Ovary (tissue), 9 donors: Measurements from ENCODE around the gene ZNF423. TPM values are rescaled to one million over a fixed set of nuclear protein-coding genes. Genes with fewer than 3 reads are reported as not detected.

Source experiments
- DNase-seq, 5 donors: peaks; one replicate each; pipeline ENCODE4 v3.0.0-alpha.2; 2019 to 2020
- H3K27ac ChIP-seq, 2 donors: fragments of 200-600 bp; one replicate each; pipeline versions ENCODE4 v1.5.1 to v1.8.0; 2019 to 2022
- H3K27me3 ChIP-seq: fragments of 200-600 bp; one replicate; pipeline ENCODE4 v1.8.0; 2022
- H3K36me3 ChIP-seq: fragments of 200-600 bp; sonication (generic); one replicate; pipeline ENCODE4 v1.5.1; 2019
- H3K4me1 ChIP-seq: one replicate; pipeline ENCODE4 v1.8.1; 2013; ENCODE audit warnings: mild to moderate bottlenecking, moderate library complexity; ENCODE audit not compliant: insufficient read depth
- H3K4me3 ChIP-seq: fragments of 200-600 bp; sonication (generic); one replicate; pipeline ENCODE4 v1.5.1; 2017
- H3K9me3 ChIP-seq, 2 donors: fragments of 200-600 bp in 1 of 2; sonication (generic) in 1 of 2; one replicate each; pipeline versions ENCODE4 v1.5.1 to v1.8.1; 2013 to 2019; ENCODE audit warnings: mild to moderate bottlenecking in 1 of 2, moderate library complexity in 1 of 2
- CTCF ChIP-seq, 3 donors: fragments of 450-650 bp in 2 of 3; fragments of 200-600 bp in 1 of 3; IDR thresholded peaks; one replicate each; pipeline versions ENCODE4 v1.5.1 to v1.8.0; 2016 to 2022; ENCODE audit warnings: antibody characterized with exemption in 3 of 3, mild to moderate bottlenecking in 1 of 3
- EP300 ChIP-seq: sonication (generic); formaldehyde crosslinking; IDR thresholded peaks from one replicate; pipeline ENCODE4 v1.6.1; 2017; ENCODE audit warnings: antibody characterized with exemption
- POLR2A ChIP-seq: fragments of 450-650 bp; IDR thresholded peaks from one replicate; pipeline ENCODE4 v1.6.1; 2017; ENCODE audit warnings: antibody characterized with exemption, mild to moderate bottlenecking, moderate library complexity
- WGBS, 3 donors: extraction: QIAGEN DNeasy Blood & Tissue Kit in 1 of 3; methylation state at CpG; one replicate each; pipeline versions ENCODE4 v1.1.5 to v1.1.7; 2013 to 2017; 5-methylcytosine and 5-hydroxymethylcytosine counted together
- intact Hi-C, 4 donors: fragments of 100-400 bp; cut with DNase I; formaldehyde crosslinking; loops; one replicate each; pipeline versions ENCODE4 v1.11.0 to v1.15.1; 2022 to 2023
- polyA plus RNA-seq, 2 donors: library from polyadenylated mRNA; stranded (reverse); fragments of 200-250 nt in 1 of 2; fragments of 350-450 nt in 1 of 2; fragmentation: Illumina TruSeq in 1 of 2; extraction: RNeasy Lipid Tissue Mini Kit (QIAGEN cat#74804) in 1 of 2; gene quantifications; one replicate each; pipeline ENCODE4 v1.2.3, GENCODE V29; 2013 to 2014
- total RNA-seq, 7 donors: library from RNA; depleted of rRNA in 2 of 7; stranded (reverse); fragments of >200 nt in 2 of 7; fragmentation: NEBNext Ultra II Directional in 3 of 7; extraction: Animal tissue kit (Norgen Biotek cat#: 25700) in 3 of 7; gene quantifications; one replicate each; pipeline versions ENCODE4 v1.1.0 to v1.2.4, GENCODE V29; 2016 to 2023
- donor health status: DM: no; HTN: no; CAD: no; lungs with moderate emphysema.
- donor health status: DM: no; HTN: no; CAD: no.
- donor health status: Bipolar disorder and iron deficiency.
- donor health status: DM: yes; HTN: yes; CAD: no.
- donor health status: DM: no; HTN: no; CAD: no.
- donor health status: DM: yes; HTN: yes; CAD: no.

ZNF423 gene
- total and polyA plus RNA-seq, 9 donors: 3.3 to 40.3 (median 12.4) TPM

GRCh38 chr16:49576941-49577340 lies 279.0 kb downstream of the ZNF423 start:
- Histone ChIP-seq H3K4me1 (peaks cover 11% of the 10 kb centered on the region), H3K27ac (no peak overlapping the region), H3K9me3 (no peaks in the 10 kb centered on the region), H3K4me3 (no peak overlapping the region), H3K36me3 (no peaks in the 10 kb centered on the region), H3K27me3 (no peaks in the 10 kb centered on the region)
- DNase-seq: no peak
- intact Hi-C loops: no loop called here
- WGBS, 3 donors: 87 to 94% (median 89%) methylated on average over 3 of the region's 3 CpGs
- TF ChIP-seq POLR2A (no peak), CTCF (IDR thresholded peaks at IDR 0.05) (no peak), EP300 (no peak)

GRCh38 chr16:49576173-49576494 lies 279.8 kb downstream of the ZNF423 start:
- Histone ChIP-seq H3K27me3 (no peaks in the 10 kb centered on the region), H3K36me3 (no peaks in the 10 kb centered on the region), H3K4me1 (peaks cover 11% of the 10 kb centered on the region), H3K4me3 (no peak overlapping the region), H3K27ac (no peak overlapping the region), H3K9me3 (no peaks in the 10 kb centered on the region)
- intact Hi-C loops: no loop called here
- DNase-seq: no peak
- 90 to 92% (median 90%) methylated on average over 4 of the region's 4 CpGs for WGBS, 3 donors
- no peak for TF ChIP-seq POLR2A
- TF ChIP-seq EP300: no peak
- TF ChIP-seq CTCF (IDR thresholded peaks at IDR 0.05): no peak

GRCh38 chr16:49575346-49576172 lies 280.4 kb downstream of the ZNF423 start:
- no peaks in the 10 kb centered on the region for H3K36me3 ChIP-seq
- no peak for DNase-seq
- intact Hi-C loops: no loop called here
- WGBS, 3 donors: 69 to 79% (median 78%) methylated on average over 14 of the region's 14 CpGs
- H3K27ac ChIP-seq: no peak overlapping the region
- H3K4me1 ChIP-seq: peaks cover 11% of the 10 kb centered on the region
- no peak for TF ChIP-seq EP300
- TF ChIP-seq POLR2A: no peak
- no peak for TF ChIP-seq CTCF (IDR thresholded peaks at IDR 0.05)
- H3K9me3 ChIP-seq: no peaks in the 10 kb centered on the region
- H3K27me3 ChIP-seq: no peaks in the 10 kb centered on the region
- H3K4me3 ChIP-seq: no peak overlapping the region

GRCh38 chr16:49574826-49575225 lies 281.1 kb downstream of the ZNF423 start:
- TF ChIP-seq EP300 (no peak), POLR2A (no peak), CTCF (IDR thresholded peaks at IDR 0.05) (no peak)
- no peaks in the 10 kb centered on the region for H3K9me3 ChIP-seq
- no peak overlapping the region for H3K4me3 ChIP-seq
- no peaks in the 10 kb centered on the region for H3K36me3 ChIP-seq
- no peaks in the 10 kb centered on the region for H3K27me3 ChIP-seq
- 66 to 89% (median 74%) methylated on average over 12 of the region's 12 CpGs for WGBS, 3 donors
- DNase-seq: no peak
- intact Hi-C loops: no loop called here
- peaks cover 11% of the 10 kb centered on the region for H3K4me1 ChIP-seq
- no peak overlapping the region for H3K27ac ChIP-seq
